ENCODE measurements around the gene ZC3H12D.

DNA sequence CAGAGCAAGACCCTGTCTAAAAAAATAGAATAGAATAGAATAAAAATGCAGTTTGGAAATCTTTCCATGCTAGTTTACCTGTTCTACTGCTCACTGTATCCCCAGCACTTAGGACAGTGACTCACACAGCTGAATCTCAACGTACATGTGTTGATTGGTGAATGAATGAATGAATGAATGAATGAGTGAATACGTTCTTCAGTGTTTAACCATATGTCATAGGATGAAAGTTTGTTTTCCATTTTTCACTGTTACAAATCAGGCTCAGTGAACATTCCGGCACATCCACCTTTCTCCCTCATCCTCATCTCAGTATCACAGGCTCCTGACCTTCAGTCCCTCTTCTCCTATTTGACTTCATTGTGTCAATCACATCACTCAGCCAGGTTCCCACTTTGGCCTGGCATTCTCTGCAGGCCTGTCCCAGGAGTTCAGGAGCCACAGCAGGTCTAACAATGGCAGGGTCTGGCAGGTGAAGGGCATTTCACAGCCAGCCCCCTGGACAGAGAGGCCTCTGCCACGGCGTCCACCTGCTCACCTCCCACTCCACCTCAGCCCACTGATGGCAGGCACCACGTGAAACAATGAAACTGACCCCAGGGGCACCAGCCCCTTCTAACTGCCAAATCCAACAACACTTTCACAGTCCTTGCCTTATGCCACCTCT is 7.9 kb downstream of the ZC3H12D start:
- TF ChIP-seq, protein P1, sequence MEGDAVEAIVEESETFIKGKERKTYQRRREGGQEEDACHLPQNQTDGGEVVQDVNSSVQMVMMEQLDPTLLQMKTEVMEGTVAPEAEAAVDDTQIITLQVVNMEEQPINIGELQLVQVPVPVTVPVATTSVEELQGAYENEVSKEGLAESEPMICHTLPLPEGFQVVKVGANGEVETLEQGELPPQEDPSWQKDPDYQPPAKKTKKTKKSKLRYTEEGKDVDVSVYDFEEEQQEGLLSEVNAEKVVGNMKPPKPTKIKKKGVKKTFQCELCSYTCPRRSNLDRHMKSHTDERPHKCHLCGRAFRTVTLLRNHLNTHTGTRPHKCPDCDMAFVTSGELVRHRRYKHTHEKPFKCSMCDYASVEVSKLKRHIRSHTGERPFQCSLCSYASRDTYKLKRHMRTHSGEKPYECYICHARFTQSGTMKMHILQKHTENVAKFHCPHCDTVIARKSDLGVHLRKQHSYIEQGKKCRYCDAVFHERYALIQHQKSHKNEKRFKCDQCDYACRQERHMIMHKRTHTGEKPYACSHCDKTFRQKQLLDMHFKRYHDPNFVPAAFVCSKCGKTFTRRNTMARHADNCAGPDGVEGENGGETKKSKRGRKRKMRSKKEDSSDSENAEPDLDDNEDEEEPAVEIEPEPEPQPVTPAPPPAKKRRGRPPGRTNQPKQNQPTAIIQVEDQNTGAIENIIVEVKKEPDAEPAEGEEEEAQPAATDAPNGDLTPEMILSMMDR (IDR thresholded peaks at IDR 0.05): no peak
- no peak for TF ChIP-seq EZH2 (IDR thresholded peaks at IDR 0.05; ENCODE audit: borderline replicate concordance, insufficient read depth, low read depth, low read length, poor library complexity, severe bottlenecking)

All from B cell (primary cell).